HG02870 (cell line): ENCODE results near the gene CELF5.
"Not testable (repeated sequence)": the region's sequence is repeated elsewhere in the genome, so short reads cannot be mapped to it uniquely, and the experiment has no call there.

Experiments used
- ATAC-seq: cut with Tn5 transposase; IDR thresholded peaks from one replicate; pipeline ENCODE4 v1.9.1; 2021; ENCODE audit warnings: mild to moderate bottlenecking, moderate library complexity; ENCODE audit not compliant: unreplicated experiment

Gene CELF5

DNA sequence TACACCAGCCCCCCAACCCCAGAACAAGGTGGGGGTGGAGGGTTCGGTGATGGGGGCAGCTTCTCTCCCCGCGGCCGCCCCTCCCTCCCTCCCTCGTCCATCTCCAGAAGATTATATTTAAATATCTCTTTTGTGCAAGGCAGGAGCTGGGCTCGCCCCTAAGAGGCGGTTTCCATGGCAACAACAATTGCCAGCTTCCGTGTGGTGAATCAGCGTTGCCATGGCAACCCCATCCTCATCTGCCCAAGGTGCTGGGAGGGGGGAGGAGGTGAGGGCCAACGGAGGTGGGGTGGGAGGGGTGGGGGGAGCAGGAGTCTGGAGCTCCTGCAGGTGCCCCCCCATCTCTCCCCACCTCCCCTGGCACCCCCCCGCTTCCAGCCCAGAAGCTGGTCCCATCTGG lies 46.4 kb downstream of the CELF5 start:
- no peak for ATAC-seq

DNA sequence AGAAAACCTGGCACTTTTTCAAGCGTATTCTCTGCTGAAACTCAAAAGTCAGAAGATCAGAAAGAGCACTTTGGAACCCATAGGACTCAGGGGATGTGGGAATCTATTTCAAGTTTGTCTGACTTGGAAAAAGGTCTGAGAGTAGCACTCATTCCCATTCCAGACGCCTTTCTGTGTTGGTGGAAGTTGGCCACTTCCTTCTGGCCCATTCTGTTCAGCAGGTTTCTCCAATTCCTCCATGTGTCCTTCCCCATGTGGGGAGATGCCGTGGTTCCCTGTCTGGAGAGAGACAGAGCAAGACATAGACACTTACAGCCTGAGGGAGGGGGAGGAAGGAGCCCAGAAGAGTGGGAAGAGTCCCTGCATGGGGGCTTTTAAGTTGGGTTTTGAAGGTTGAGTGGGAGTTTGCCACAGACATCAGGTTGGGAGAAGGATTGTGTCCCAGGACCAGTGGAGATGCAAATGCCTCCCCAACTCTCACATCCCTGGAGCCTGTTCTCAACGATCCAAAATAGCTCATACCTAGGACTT lies 48.0 kb downstream of the CELF5 start:
- no peak for ATAC-seq

DNA sequence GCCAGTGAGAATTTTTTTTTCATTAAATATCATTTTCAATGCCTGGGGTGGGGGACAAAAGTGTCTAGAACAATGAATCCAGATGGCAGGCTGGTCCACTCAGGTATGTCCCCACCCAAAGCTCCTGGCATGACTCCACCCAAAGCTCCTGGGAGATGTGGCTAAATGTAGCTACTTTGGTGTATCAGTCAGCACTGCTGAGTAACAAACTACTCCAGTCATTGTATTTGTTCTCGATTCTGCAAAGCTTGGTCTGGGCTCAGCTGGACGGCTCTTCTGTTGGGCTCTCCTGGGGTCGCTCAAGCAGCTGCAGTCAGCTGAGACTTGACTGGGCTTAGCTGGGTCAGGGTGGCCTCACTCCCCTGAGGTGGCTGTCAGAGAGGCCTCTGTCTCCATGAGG lies 48.5 kb downstream of the CELF5 start:
- no peak for ATAC-seq

DNA sequence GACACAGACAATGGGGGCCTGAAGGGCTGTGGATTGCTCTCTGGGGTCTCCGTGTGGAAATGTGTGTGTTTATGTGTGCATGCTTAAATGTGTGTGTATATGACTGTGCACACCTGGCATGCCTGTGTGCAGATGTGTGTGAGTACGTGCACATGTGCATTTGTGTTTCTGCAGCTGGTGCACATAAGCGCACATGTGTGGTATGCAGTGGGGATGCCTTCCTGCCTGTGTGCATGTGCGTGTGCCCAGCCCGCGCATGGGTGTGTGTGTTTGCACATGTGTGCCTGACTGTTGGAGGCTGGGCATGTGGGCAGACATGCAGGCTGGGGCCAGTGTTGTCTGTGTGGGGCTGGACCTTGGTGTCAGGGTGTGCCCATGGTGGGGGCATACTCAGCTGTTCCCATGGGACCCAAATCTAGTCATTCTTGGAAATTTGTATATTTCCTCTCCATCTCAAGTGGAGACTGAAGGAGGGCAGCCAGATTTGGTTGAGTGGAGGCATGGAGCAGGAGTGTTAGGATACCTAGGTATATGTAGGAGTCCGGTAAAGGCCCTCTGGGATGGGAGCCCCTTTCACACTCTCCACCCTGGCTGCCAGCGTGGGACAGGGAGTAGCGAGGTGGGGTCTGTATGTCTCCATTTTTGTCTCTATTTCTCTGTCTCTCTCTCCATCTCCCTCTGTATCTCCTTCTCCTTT lies 49.9 kb downstream of the CELF5 start:
- ATAC-seq: no peak

DNA sequence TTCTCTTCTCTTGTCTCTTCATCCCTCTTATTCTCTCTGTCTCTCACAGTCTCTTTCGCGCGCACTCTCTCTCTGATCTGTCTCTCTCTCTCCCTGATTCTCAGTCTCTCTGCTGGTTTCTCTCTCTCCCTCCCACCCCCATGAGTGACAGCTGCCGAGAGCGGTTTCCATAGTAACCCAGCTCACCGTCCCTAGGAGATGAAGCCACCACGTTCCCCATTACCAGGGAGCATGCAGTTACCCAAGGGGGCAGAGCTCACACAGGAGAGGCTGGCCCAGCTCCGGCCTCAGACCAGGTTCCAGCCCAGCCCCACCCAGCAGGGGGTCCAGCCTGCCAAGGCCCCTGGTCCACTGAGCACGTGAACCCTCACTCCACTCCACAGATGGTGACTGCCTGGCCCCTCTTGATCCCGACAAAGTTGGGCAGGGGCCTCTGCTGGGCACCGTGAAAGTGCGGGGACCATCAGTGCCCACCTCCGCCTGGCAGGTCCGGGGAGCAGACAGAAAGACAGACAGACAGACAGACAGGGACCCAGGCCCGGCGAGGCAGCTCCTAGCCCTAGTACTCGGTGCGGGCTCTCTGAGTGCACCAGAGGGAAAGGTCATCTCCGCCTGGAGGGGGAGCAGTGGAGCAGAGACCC lies 50.6 kb downstream of the CELF5 start:
- no peak for ATAC-seq

DNA sequence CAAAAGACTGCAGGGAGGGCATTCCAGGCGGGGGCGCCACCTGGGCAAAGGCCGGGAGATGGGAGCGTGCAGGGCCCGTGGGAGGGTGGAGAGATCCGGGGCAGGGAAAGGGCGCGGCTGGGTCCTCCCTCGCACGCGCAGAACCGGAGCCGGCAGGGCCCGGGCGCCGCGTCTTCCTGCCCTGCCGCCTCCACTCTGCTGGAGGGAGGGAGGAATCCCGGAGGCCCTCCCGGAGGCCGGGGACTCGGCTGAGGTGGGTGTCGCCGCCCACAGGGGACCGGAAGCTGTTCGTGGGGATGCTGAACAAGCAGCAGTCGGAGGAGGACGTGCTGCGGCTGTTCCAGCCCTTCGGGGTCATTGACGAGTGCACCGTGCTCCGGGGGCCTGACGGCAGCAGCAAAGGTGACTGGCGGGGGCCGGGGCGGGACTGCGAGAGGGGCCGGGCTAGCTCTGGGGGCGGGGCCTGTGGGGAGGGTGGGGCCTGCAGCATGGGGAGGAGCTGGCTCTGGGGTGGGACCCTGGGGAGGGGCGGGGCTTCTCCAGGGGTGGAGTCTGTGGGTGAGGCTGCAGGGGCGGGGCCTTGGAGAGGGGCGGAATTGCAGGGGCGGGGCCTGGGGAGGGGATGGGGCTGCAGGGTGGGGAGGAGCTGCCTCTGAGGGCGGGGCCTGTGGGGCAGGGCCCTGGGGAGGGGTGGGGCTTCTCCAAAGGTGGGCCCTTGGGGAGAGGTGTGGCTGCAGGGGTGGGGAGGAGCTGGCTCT lies 51.3 kb downstream of the CELF5 start:
- no peak for ATAC-seq

DNA sequence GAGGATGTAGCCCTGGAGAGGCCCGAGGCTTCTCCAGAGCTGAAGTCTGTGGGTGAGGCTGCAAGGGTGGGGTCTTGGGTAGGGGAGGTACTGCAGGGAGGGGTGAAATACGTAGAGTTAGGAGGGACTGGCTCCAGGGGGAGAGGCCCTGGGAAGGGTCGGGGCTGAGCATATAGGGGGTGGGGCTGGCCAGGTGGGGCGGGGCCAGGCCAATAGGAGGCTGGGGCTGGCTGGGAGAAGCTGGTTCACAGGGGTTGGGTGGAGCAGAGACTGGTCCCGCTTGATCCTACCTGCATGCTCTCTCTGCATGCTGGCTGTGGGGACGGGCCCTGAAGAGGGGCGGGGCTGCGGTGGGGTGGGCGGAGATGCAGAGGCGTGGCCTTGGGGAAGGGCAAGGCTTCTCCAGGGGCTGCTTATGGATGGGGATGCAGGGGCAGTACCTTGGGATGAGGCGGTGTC lies 51.9 kb downstream of the CELF5 start:
- ATAC-seq: no peak

DNA sequence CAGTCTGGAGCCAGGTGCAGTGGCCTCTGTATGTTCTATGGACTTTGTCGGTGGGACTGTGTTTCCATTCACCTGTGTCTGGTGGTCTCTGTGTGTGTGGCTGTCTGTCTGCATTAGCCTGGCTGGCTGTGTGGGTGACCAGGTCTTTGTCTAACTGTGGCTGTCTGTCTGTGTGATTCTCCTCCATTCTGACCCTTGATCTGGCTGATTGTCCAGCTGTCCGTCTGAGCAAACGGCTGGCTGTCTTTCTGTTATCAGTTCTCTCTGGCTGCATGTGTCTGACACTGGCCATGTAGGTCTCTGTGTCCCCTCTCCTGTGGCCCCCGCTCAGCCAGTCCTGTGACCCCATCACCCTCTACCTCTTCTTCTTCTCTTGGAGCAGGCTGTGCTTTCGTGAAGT lies 53.2 kb downstream of the CELF5 start:
- no peak for ATAC-seq

DNA sequence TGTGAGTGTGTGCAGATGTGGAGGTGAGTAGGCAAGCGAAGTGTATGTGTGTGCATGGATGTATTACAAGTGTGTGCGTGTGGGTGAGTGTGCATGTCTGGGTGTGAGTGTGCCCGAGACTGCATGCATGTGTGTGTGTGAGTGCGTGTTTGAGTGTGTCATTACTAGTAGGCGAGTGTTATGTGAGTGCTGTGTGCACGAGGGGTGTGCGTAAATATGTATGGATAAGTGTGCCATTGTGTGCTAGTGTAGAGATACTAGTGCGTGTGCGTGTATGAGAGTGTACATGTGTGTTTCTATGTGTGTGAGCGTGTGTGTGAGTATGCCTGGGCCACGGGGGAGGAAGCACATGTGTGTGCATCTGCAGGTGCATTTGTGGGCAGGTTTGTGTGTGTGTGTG lies 53.8 kb downstream of the CELF5 start:
- no peak for ATAC-seq

DNA sequence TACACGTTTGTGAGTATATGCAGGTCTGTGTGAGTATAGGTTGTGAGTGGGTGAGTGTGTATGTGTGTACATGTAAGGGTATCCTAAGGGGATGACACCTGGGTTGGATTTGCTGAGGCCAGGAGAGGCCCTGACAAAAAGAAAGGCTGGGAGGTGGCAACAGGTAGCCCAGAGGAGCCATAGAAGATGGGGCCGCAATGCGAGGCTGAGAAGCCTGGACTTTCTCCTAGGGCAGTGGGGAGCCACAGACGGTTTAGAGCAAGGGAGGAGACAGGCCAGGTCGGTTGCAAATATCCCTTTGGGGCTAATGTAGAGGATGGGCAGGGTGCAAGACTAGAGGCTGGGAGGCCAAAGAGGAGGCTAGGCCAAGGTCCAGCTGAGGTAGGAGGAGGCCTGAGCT lies 54.3 kb downstream of the CELF5 start:
- ATAC-seq: no peak

DNA sequence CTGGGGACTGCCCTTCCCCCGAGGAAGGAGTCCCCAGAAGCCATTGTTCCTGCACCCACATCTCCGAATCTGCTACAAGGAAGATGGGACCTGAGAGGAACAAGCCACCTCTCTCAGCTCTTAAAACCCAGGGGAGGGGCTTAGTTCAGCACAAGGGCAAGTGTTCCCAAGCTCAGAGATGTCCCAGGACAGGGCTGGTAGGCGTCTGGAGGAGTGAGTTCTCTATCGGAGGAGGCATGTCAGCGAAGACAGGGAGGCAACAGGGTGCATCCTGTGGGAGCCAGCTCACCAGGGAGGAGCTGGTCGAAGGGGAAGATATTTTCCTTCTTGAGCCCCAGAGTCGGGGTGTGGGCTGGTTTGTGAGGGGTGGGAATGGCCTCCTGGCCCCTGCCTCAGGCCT lies 54.8 kb downstream of the CELF5 start:
- no peak for ATAC-seq

DNA sequence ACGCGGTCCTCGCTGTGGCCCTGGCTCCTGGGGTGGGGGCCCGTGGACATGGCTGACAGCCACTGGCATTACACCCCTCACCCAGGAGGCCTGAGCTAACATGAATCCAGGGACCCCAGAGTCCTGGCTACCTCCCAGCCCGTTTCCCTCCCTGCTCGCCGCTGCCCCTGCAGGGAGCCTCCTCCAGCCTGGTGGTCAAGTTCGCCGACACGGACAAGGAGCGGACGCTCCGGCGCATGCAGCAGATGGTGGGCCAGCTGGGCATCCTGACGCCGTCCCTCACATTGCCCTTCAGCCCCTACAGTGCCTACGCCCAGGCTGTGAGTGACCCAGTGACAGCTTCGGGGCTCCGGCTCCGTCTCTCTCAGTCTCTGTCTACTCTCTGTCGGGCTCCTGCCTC lies 56.6 kb downstream of the CELF5 start:
- no peak for ATAC-seq

DNA sequence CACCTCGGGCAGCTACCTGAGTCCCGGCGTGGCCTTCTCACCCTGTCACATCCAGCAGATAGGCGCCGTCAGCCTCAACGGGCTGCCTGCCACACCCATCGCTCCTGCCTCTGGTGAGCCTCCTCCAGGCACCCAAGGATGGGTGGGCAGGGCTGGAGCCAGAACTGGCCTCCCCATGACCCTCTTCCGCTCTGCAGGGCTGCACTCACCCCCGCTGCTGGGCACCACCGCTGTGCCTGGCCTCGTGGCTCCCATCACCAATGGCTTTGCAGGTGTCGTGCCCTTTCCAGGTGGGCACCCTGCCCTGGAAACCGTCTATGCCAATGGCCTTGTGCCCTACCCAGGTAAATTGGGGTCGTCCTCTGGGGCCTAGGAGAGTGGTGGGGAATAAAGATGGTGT lies 57.7 kb downstream of the CELF5 start:
- no peak for ATAC-seq

DNA sequence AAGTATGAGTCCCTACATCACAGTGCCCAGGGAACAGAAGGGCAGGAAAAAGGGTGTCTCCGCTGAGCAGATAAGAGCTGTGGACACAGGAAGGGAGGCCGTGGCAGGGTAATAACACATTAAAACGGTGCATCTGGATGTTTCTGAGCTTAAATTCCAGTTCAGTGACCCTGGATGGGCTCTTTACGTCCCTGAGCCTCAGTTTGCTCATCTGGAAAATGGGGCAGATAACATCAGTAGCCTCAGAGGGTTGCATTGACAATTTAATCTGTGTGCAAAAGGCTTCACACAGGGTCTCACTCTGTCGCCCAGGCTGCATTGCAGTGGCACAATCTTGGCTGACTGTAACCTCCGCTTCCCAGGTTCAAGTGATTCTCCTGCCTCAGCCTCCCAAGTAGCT lies 58.1 kb downstream of the CELF5 start:
- ATAC-seq: no peak

DNA sequence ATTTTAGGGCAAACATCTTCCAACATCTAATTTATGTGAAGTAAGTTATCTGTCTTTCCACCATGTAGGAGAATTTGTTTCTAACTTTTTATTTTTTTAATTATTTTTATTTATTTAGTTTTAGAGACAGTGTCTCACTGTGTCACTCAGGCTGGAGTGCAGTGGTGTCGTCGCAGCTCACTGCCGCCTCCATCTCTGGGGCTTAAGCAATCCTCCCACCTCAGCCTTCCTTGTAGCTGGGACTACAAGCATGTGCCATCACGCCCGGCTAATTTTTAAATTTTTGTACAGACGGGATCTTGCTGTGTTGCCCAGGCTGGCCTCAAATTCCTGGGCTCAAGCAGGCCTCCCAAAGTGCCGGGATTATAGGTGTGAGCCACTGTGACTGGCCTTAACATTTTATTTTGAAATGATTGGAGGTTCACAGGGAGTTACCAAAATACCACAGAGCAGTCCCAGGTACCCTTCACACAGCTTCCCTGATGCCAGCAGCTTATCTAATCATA lies 58.8 kb downstream of the CELF5 start:
- no peak for ATAC-seq

DNA sequence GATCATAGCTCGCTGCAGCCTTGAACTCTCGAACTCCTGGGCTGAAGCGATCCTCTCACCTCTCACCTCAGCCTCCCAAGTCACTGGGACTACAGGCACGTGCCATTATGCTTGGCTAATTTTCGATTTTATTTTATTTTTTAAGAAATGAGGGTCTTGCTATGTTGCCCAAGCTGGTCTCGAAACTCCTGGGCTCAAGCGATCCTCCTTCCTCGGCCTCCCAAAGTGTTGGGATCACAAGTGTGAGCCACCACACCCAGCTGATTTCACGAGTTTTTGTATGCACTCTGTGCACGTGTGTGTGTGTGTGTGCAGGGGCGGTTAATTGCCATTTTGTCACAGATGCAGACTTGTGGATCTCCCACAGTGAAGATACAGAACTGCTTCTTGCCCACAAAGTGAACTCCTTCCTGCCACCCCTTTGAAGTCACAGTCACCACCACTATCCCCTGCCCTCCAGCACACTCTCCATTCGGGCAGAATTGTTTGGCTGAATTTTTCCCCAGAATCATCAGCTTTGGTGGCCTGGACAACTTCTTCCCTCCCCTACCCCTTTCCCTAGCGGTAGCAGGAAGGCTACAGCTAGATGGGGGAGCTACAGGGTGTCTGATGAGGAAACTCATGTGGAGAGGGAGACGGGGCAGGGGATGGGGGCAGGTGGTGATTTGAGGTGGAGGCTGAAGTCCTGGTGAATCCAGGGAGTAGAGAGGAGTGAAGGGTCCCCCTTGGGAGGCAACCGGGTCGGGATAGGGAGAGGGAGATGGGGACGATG lies 59.6 kb downstream of the CELF5 start:
- ATAC-seq: no peak

DNA sequence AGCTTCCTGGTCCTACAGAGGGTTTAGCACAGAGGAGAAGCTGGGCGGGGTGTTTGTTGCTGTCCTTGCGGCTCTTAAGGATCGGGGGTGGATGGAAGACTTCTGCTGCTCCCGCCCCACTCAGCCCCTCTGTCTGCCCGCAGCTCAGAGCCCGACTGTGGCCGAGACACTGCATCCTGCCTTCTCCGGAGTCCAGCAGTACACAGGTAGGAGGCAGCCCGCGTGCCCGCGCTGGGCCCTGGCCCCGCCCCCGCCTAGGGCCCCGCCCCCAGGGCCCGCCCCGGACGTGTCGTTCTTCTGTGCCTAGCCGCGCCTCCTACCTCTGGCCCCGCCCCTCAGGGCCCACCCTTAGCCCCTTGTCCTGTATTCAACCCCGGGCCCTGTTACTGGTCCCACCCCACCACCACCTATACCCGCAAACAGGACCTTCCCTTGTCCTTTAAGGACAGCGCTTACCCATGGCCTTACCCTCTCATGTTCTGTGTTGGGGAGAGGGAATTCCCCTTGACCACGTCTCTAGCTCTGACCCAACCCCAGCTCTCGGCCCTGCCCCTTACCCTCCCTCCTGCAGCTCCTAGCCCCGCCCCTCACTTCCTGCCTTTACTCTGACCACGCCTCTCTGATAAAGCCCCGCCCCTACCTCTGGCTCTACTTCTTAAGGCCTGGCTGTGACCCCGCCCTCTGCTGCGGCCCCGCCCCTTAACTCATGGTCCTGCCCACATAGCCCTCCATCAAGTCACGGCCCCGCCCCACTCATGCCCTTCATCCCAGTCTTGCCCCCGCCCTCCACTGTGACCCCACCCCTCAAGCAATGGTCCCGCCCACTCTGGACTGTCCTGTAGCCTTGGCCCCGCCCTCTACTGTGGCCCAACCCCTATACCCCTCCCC lies 60.5 kb downstream of the CELF5 start:
- no peak for ATAC-seq

DNA sequence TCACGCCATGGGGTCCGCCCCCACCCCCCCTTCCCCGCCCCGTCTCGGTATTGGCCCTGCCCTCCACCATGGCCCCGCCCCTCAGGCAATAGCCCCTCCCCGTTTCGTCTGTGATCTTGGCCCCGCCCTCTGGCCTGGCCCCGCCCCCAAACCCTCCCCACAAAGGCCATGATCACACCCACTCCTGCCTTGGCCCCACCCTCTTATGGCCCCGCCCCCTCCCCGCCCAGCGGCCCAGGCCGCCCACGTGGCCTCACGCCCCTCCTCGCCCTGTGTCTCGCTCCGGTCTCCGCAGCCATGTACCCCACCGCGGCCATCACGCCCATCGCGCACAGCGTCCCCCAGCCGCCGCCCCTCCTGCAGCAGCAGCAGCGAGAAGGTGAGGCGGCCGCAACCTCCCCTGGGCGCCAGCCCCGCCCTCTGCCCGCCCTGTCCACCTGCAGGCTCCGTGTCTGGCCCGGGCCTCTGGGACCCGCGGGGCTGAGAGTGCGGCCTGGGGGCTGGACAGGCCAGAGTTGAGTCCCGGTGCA lies 61.3 kb downstream of the CELF5 start:
- ATAC-seq: no peak

DNA sequence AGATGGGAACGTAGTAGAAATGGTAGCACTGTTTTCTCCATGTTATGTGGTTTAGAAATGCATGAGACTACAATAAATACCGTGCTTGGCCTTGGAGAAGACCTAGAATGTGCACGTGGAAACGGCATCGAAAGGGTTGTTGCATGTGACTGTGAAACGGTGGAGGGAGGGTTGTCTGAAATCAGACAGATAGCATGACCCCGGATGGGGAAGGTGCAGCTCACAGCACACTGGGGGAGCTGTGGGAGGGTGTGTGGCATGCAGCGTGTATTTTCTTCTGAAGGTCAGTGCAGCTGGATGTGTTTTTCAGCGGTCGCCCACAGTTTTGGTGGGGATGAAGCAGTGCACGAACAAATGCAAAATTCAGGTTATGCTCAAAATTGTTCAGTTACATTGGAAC lies 63.4 kb downstream of the CELF5 start:
- no peak for ATAC-seq

DNA sequence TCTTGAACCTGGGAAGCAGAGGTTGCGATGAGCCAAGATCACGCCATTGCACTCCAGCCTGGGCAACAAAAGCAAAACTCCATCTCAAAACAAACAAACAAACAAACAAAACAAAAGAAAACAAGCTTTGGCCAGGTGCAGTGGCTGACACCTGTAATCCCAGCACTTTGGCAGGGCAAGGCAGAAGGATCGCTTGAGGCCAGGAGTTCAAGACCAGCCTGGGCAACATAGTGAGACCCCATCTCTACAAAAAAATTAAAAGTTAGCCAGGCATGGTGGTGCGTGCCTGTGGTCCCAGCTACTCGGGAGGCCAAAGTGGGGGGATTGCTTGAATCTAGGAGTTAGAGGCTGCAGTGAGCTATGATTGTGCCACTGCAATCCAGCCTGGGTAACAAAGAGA lies 64.0 kb downstream of the CELF5 start:
- ATAC-seq: not testable (repeated sequence)
